COLO668 (cell line): Measurements from ENCODE around the gene OPRL1.

Source experiments
- DNase-seq: peaks from one replicate; lab custom pipeline; 2025; ENCODE audit not compliant: unreplicated experiment; lab: John Stamatoyannopoulos, UW

The OPRL1 gene

DNA sequence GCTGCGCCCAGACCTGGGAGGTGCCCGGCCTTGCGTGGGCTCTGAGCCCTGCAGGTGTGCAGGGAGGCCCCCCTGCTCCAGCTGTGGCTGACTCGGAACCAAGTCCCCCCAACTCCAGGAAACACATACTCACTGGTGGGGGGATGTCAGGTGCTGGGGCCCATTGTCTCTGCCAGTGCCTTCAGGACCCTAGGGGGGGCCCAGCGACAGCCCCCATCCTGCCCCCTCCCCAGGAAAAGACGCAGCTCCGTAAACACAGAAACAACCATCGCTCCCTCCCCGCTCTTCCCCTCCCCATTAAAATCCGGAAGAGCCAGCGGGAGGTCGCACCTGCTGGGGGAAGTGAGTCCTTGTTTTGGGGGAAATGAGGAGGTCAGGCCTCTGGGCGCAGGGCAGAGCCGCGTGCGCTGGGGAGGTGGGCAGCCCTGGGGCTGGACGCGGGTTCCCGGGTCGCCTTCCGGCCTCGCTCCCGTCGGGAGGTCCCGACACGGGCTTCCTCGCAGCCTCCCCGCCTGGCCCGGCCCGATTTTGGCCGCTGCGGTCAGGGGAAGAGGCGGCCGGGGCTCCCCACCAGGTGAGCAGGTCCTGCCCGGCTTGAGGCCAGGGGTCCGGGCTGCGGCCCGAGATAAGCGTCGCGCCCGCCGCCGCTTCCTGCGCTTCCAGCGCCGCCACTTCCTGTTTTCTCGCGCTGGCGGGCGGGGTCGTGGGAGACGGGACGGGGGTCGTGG, 37.7 kb upstream of the OPRL1 start:
- DNase-seq: peak; percentile 23

DNA sequence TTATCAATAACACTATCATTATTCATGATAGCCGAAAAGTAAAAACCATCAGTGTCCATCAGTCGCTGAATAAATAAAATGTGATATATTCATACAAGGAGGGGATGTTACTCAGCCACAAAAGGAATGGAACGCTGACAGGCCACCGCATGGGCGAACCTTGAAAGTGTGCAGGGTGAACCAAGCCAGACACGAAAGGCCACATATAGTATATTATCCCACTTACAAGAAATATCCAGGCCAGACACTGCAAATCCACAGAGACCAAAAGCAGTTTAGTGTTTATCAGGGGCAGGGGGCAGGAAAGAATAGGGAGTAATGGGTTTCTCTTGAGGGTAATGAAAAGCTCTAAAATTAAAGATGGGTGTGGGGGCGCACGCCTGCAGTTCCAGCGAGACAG, 36.1 kb upstream of the OPRL1 start:
- DNase-seq: no peak

DNA sequence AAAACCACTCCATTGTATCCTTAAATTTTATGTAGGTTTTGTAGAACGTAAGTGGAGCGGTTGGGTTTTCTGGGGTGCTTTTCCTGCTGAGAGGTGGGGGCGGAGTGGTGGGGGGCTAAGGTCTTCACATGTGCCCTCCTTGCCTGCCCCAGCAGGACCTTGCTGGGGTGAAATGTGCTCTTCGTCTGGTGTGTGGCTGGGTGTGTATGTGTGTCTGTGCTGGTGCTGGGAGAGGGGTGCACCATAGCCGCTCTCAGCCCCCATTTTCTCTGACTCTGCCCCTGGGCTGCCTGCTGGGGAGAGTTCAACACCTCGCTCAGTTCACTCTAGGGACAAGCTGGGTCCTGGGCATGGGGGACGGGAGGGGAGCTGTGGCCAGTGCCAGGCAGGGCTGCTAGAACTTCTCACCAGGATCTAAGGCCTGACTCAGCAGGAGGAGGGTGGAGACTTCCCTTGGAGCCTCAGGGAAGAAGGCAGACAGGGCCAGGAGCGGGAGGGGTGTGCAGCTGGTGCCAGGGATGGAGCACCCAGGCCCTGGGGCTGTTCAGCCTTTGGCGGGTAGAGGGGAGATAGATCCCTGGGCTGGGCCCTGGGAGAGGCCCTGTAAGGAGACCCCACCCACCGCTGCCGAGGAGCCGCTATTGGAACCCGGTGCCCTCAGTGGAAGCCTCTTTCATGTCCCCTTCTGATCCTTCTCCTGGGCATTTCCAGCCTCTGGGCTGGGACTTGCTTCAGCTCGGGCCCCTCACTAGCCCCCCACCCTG, 35.2 kb upstream of the OPRL1 start:
- DNase-seq: no peak

DNA sequence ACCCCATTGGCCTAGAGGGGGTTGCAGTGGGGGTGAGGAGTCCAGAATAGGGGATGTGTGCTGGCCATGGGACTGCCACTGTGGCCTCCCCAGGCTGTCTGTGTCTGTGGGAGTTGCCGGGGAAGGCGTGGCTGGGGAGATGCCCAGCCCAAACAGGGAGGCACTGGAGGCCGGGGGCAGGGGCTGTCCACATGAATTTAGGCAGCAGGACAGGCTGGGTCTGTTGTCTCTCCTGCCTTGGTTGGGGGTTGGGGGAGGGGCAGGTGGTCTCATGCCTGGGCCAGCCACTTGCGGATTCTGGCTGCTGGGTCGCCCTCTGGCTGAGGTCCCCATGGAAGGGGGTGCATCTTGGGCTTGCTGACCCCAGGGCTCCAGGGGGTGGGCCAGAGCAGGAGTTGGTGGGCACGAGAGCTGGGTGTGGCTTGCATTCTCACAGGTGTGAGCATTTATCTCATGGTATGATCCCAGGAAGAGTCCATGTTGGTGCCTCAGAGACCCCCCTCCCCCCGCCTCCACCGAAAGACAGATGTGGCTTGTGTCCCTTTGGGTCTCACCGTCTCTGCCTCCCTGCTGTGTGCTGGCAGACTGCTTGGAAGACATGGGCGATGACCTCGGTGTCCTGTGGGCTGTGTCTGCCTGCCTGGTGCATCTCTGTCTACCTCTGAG, 34.4 kb upstream of the OPRL1 start:
- no peak for DNase-seq

DNA sequence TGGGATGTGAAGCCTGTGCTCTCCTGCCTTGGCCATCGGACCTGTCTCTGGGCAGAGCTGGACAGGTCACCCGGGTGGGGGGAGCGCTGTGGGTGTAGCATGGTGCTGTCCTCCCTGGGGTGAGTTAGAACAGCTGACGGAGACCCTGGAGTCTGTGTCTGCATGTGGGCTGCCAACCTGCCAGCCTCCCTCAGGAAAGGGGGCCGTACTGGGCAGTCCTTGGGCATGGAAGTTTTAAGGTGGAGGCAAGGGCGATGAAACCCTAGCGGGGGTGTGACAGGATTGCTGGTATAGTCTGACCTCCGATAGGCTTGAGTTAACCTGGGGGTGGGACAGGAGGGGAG, 32.9 kb upstream of the OPRL1 start:
- DNase-seq: no peak

DNA sequence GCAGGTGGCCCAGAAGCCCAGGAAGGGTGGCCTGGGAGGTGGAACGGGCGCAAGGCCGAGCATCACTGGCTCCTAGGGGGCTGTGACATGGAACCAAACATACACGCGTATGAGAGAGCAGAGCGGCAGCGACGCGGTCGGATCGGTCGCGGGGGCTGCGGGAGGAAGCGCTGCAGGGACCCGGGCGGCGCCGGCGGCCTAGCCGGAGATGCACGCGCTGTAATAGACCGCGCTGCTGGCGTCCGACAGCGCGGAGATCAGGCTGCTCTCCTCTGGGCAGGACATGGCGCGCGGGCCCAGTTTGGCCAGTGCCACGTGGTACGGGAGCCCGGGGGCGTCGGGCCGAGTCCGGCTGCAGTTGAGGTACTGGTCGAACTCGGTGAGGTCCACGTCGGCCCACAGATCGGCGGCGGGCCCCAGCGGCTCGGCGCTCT, 31.9 kb upstream of the OPRL1 start:
- peak; percentile 43 for DNase-seq

DNA sequence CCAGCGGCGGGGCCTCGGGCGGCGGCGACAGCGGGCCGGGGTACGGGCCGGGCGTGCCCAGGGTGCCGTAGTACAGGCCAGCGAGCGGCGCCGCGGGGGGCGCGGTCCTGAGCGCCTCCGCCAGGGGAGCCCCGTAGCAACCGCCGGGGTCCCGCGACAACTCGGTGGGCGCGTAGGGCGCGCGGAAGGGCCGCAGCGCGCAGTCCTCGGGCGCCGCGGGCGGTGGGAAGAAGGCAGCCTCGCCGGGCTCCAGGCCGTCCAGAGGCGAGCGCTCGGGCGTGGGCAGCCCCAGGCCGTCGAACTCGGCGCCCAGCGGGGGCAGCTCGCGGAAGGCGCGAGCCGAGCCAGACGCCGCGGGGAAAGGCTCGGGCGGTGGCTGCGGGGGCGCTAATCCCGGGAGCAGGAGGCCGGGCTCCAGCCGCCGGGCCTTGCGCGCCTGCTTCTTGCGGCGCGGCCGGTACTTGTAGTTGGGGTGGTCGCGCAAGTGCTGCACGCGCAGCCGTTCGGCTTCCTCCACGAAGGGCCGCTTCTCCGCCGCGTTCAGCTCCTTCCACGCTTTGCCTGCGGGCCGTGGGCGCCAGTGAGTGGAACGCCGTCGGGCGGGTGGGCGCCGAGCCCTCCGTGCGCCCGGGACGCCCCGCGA, 31.4 kb upstream of the OPRL1 start:
- peak; percentile 14 for DNase-seq

DNA sequence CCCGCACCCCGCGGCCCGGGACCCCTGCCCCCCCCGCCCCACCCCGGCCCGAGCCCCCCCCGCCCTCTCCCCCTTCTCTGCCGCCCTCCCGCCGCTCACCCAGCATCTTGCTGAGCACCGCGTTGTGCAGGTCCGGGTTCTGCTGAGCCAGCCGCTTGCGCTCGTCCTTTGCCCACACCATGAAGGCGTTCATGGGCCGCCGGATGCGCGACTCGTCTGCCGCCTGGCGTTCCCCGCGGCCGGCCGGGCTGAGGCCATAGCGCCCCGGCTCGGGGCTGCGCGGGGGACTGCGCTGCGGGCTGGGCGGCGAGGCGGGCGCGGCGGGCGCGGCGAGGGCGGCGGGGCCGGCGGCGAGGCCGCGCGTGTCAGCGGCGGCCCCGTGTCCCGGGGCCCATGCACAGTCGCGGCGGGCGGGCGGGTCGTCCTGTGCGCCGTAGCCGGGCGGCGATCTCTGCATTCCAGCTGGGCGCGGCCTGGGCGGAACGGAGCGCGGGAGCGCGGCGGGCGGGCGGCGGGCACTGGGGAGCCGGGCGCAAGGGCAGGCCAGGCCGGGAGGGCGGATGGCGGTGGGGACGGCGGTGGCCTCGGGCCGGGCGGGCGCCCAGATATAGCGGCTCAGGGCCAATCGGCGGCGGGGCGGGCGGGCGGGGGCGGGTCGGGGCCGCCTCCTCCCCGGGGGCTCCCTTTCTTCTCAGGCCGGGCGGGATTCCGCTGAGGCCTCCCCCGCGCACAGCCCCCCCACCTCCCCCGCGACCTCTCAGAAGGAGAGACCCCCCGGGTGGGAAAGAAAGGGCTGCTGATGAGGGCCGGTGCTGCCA, 30.6 kb upstream of the OPRL1 start, which contains the start of gene SOX18:
Gene SOX18 (minus strand): TSS at position 580 of the 818 bp plus-strand sequence. CDS start 123 bp downstream, at position 457.
- DNase-seq: peak; percentile 53

DNA sequence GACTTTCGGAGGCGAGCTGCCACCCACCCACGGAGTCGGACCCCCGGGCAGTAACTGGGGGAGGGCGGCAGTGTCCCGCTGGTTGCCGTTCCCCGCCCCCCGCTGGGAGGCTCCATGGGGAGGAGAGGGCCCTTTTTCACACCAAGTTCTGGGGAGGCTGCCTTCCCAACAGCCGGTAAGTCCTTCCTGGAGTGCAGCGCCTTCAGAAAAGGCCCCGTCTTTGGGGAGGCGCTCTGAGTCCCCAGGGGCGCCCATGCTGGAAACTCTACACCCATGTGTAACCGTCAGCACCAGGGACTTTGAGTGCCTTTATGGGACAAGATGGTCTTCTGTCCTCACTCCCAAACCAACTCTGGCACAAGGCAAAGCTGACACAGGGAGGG, 30.0 kb upstream of the OPRL1 start:
- DNase-seq: no peak

DNA sequence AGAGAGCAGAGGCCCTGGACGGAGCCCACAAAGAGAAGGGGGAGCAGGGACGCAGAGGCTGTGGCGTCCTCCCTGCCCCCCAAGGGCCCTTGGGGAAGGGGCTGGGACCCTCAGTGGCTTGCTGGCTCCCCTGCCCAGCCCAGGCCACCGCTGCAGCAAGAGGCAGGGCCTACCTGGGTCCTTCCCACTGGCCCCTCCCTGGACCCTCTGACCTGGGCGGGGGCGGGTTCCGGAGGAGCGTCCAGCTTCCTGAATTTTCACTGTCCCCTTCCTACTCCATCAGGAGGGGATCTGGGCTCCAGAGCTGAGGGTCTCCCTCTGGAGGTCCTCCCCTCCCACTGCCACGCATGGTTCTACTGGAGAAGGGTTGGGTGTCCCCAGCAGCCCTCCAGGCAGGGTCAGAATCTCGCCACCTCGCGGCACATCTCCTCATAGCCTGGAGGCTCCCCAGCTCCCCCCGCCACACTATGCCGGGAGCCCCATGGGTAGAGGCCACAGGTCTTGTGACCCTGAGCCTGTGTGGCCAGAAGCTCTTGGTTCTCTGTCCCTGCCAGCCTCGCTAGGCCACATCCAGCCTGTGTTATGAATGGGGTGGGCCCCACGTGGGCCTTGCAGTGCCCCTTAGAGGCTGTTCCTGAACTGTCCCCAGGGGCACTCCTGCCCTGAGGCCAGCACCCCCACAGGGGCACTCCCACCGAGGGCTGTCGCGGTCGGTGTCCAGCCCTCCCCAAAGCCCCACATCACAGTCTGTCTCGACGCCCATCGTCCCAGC, 29.4 kb upstream of the OPRL1 start:
- no peak for DNase-seq

DNA sequence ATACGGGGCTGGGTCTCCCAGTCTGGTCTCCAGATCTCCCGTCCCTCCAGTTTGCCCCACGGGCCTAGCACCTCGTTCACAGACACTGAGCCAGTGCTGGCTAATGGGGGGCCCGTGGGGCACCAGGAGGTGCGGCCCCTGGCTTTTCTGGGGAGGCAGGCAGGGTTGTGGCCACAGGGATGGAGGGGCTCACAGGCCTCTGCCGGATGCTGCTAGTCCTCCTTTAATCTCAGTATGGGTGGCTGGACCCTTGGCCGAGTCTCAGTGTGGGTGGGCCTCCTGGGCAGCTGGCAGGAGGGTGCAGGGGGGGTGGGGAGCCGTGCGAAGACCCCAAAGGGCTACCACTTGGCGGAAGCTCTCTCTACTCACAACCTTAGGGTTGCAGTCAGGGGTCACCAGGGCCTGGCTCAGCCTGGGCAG, 28.8 kb upstream of the OPRL1 start:
- no peak for DNase-seq

DNA sequence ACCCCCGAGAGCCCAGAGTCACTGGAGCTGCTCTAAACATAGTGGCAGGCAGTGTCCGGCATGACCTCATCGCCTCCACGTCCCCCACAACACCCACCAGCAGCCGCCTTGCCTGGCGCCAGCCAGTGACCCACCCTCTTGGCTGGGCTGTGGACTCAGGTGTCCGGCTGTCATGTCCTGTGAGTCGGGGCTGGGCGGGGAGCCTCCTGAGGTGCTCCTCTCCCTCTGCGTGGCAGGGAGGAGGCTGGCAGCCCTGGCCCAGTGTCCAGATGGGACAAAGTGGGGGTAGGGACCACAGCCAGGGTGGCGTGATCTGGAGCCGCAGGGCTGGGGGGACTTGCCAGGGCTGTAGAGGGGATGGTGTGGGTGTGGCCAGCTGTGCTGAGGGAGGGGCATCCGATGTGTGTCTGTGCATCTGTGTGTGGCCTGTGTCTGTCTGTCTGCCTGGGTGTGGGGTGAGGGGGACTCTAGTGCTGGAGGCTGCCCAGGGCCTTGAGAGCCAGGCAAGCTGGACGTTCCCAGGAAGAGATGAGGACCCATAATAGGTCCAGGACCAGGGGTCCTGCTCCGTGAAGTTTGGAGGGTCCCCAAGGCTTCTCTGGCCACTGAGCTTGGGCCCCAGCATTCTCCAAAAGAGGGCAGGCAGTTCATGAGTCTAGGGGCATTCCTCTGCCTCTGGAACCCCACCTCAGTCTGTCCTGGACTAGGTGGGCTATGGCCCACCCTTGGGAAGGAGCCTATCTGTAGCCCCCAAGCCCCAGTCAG, 28.1 kb upstream of the OPRL1 start:
- DNase-seq: no peak

DNA sequence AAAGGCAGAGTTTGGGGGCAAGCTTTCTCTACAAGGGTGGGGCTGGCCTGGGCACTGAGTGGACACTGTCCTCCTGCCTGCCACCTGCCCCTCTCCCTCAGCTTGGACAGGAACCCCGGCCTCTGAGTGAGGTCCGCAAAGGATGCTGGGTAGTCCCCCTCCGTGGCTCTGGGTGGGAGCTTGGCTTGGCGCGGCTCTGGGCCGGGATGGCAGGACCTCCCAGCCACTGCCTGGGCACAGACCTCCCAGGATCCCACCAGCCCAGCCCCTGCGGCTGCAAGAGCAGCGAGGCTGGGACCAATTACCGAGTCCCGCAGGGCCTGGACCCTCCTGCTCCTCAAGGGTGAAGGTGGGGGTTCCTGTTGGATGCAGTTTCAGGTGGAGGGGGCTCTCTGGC, 27.6 kb upstream of the OPRL1 start:
- no peak for DNase-seq

DNA sequence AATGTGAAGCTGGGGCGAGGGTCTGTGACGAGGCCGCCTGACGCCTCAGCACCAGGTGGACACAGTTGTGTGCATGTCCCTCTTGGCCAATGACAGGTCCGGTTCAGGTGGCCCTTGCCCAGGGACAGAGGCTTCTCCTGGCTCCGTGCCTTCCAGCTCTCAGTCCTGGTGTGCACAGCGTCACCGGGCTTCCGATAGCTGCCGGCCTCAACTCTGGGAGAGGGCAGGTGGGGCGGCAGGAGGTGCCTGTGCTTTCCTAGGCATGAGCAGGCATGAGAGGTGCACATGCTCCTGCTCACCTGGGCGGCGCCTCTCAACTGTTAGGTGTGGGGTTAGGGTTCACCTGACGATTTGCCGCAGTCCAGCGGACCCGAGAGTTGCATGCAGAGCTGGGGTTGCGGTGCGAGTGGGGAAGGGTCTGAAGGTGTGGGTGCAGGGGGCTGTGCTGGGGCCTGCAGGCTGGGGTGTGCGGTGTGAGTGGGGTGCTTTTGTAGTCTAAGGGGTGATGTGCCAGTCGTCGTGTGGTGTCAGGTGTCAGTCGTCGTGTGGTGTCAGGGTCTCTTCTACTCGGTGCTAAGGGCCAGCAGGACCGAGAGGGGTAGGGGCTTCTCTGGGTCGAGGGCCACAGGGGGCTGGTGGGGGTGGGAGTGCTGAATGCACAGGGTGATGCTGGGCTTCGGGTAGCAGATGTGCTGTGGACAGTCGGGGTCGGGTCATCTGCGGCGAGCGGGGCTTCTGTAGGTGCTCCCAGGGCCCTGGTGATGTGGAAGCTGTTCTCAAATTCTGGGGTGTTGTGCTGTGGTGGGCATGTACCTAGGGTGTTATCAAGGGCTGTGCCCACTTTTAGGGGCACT, 26.7 kb upstream of the OPRL1 start:
- peak; percentile 33 for DNase-seq

DNA sequence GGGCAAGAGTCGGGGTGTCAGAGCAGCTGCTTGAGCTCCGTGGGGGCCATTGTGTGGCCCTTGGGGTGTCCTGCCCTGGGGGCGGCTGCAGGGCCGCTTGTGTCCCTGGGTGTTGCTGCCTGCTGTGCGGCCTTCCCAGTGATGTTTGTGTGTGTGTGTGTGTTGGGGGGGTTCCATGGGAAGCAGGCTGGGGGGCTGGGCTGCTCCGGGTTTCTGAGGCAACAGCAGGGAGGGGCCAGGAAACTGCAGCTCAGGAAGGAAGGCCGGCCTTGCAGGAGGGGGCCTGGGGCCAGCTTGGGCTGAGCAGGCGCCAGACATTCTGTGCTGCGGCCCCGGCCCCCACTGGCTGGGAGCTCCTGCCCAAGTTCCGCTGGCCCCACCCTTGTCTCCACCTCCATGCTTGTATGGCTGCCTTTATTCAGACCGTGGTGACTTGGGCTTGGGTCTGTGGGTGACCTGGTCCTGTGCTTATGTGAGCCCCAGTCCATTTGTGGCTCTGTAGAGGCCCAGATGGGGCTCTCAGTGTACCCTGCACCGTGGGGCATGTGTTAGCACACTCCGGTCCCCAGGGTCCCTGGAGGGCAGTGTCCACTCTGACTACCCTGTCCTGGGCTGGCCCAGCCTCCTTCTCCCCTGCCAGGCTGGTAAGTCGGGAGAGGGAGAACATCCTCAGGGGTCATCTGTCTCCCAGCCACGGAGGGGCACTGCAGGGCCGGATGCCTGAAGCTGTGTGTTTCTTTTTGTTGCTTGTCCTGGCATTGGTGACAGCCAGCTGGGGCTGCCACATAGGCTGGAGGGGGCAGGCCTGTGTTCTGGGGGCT, 25.8 kb upstream of the OPRL1 start:
- DNase-seq: peak; percentile 20

DNA sequence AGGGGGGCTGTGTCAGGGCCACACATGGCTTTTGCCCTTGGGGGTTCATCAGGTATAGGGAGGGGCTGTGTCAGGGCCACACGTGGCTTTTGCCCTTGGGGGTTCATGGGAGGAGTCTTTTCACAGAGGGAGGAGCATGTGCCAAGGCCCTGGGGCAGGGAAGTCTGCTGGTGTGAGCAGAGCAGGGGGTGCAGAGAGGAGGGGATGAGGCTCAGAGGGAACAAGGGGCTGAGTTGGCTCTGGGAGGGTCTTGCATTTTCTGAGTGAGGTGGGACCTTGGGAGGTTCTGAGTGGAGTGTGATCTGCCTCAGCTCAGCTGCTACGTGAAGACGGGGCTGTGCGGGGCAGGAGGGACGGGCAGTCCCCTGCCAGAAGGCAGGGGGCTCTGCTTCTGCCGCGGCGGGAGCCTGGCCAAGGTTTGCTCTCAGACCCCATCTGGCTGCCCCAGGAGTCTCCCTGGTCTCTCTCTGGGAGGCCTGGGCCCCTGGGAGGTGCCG, 24.4 kb upstream of the OPRL1 start:
- no peak for DNase-seq
